HCT116 (cell line): ENCODE measurements around the gene CACNA2D3. TPM values are rescaled to one million over a fixed set of nuclear protein-coding genes. Genes with fewer than 3 reads are reported as not detected.

Experiments
- ATAC-seq: fragments of 200-7000 bp; cut with Tn5 transposase; 2 replicates; pipeline ENCODE4 v1.9.1; 2020; ENCODE audit warnings: mild to moderate bottlenecking, moderate library complexity
- BruUV-seq: library from RNA; stranded (reverse); fragments of 400-500 nt; replicated peaks from 2 replicates; lab custom pipeline; 2021; lab: Mats Ljungman, UMichigan
- CTCF ChIA-PET: fragments of 300-600 bp; sonication (Branson Sonifier 250); formaldehyde crosslinking; loops from one replicate; lab custom pipeline; 2021; ENCODE audit warnings: antibody characterized with exemption; lab: Charles Lee
- POLR2A ChIA-PET: fragments of 300-600, 350-600 bp; sonication (Branson Sonifier 250); formaldehyde crosslinking; loops from one replicate; lab custom pipeline; 2021; ENCODE audit warnings: antibody characterized with exemption; lab: Charles Lee
- RAD21 ChIA-PET, 2 experiments: fragments of 300-600 bp; sonication (Branson Sonifier 250); formaldehyde crosslinking; loops; one replicate each; lab custom pipeline; 2023; ENCODE audit warnings: low total read pairs in 2 of 2; ENCODE audit not compliant: uncharacterized antibody in 2 of 2, unreplicated experiment in 2 of 2, low non-redundant PET in 1 of 2; lab: Charles Lee
- DNase-seq: peaks from one replicate; pipeline ENCODE4 v3.0.0-alpha.2; 2010; ENCODE audit warnings: low read depth, low spot score
- H2AFZ ChIP-seq: fragments of 200-600 bp; shearing (Covaris generic), sonication (generic); 2 replicates; pipeline ENCODE4 v1.6.1; 2017; ENCODE audit warnings: low read depth, mixed run types, mixed read lengths, antibody characterized with exemption, low read length; ENCODE audit not compliant: poor library complexity, severe bottlenecking
- H3K27ac ChIP-seq: 2 replicates; pipeline ENCODE4 v1.5.1; 2012; ENCODE audit warnings: low read depth, low read length
- H3K27me3 ChIP-seq: fragments of 200-600 bp; sonication (generic); 2 replicates; pipeline ENCODE4 v1.6.1; 2016; ENCODE audit warnings: mixed run types, low read length, mixed read lengths; ENCODE audit not compliant: insufficient read depth
- H3K36me3 ChIP-seq, 2 experiments: fragments of 200-500 bp in 1 of 2; fragments of 200-600 bp in 1 of 2; sonication (Bioruptor generic) in 1 of 2; sonication (generic) in 1 of 2; 2 replicates each; pipeline versions ENCODE4 v1.5.1 to v1.6.1; 2014 to 2016; ENCODE audit warnings: low read length in 2 of 2, inconsistent platforms in 1 of 2, mixed read lengths in 1 of 2, mixed run types in 1 of 2; ENCODE audit not compliant: insufficient read depth in 2 of 2, control insufficient read depth in 1 of 2
- H3K4me1 ChIP-seq, 2 experiments: fragments of 200-600 bp in 1 of 2; sonication (generic) in 1 of 2; 2 replicates each; pipeline versions ENCODE4 v1.5.1 to v1.6.1; 2012 to 2017; ENCODE audit warnings: low read length in 2 of 2, inconsistent platforms in 1 of 2, mild to moderate bottlenecking in 1 of 2, mixed read lengths in 1 of 2, mixed run types in 1 of 2, moderate library complexity in 1 of 2; ENCODE audit not compliant: insufficient read depth in 2 of 2, control insufficient read depth in 1 of 2
- H3K4me2 ChIP-seq: fragments of 200-600 bp; sonication (generic); 2 replicates; pipeline ENCODE4 v1.6.1; 2017; ENCODE audit warnings: mixed run types, low read length, mixed read lengths
- H3K4me3 ChIP-seq, 2 experiments: fragments of 200-600 bp in 1 of 2; sonication (generic) in 1 of 2; replicated peaks in 1 of 2; 2 replicates each; pipeline ENCODE4 v1.5.1; 2011 to 2016; ENCODE audit warnings: low read length in 2 of 2, control low read depth in 1 of 2, low read depth in 1 of 2, mild to moderate bottlenecking in 1 of 2, mixed read lengths in 1 of 2, mixed run types in 1 of 2
- H3K79me2 ChIP-seq: fragments of 200-600 bp; sonication (generic); 2 replicates; pipeline ENCODE4 v1.6.1; 2017; ENCODE audit warnings: mild to moderate bottlenecking, mixed run types, low read length, moderate library complexity, mixed read lengths; ENCODE audit not compliant: insufficient read depth
- H3K9ac ChIP-seq: fragments of 200-600 bp; sonication (generic); 2 replicates; pipeline ENCODE4 v1.6.1; 2016; ENCODE audit warnings: low read length, mixed read lengths
- H3K9me2 ChIP-seq: fragments of 200-600 bp; sonication (generic), shearing (Covaris generic); 2 replicates; pipeline ENCODE4 v1.6.1; 2017; ENCODE audit warnings: mixed run types, mild to moderate bottlenecking, moderate library complexity; ENCODE audit not compliant: insufficient read depth
- H3K9me3 ChIP-seq, 2 experiments: fragments of 200-500 bp in 1 of 2; fragments of 200-600 bp in 1 of 2; sonication (Bioruptor generic) in 1 of 2; sonication (generic) in 1 of 2; 2 replicates each; pipeline ENCODE4 v1.6.1; 2014 to 2017; ENCODE audit warnings: low read length in 2 of 2, mixed read lengths in 2 of 2, inconsistent platforms in 1 of 2, low read depth in 1 of 2, mild to moderate bottlenecking in 1 of 2, mixed run types in 1 of 2, moderate library complexity in 1 of 2; ENCODE audit not compliant: control insufficient read depth in 1 of 2, insufficient read depth in 1 of 2
- H4K20me1 ChIP-seq: fragments of 200-600 bp; sonication (generic), shearing (Covaris generic); 2 replicates; pipeline ENCODE4 v1.6.1; 2017; ENCODE audit warnings: mixed run types, mild to moderate bottlenecking, moderate library complexity; ENCODE audit not compliant: insufficient read depth
- ATF3 ChIP-seq: IDR thresholded peaks from 2 replicates; pipeline ENCODE4 v1.6.1; 2012
- CBX3 ChIP-seq: IDR thresholded peaks from 2 replicates; pipeline ENCODE4 v1.6.1; 2012; ENCODE audit warnings: low read depth
- POLR2AphosphoS5 ChIP-seq: IDR thresholded peaks from 2 replicates; pipeline ENCODE4 v1.6.1; 2011; ENCODE audit warnings: mild to moderate bottlenecking, low read depth, low read length, moderate library complexity
- SP1 ChIP-seq: IDR thresholded peaks from 2 replicates; pipeline ENCODE4 v1.6.1; 2012; ENCODE audit warnings: low read depth
- ZBTB33 ChIP-seq: IDR thresholded peaks from 2 replicates; pipeline ENCODE4 v1.6.1; 2011; ENCODE audit warnings: mild to moderate bottlenecking, low read length, moderate library complexity; ENCODE audit not compliant: insufficient replicate concordance; ENCODE audit errors: extremely low read depth
- intact Hi-C: fragments of 100-400 bp; cut with micrococcal nuclease; formaldehyde crosslinking; loops from 2 replicates; pipeline ENCODE4 v1.10.0; 2022
- total RNA-seq: library from RNA; stranded (reverse); gene quantifications from one replicate; pipeline ENCODE4 v1.2.1, GENCODE V29; 2021; ENCODE audit not compliant: unreplicated experiment

The CACNA2D3 gene
- total RNA-seq, 1 experiment from 2014 or later = 0.20 TPM

GRCh38 chr3:54773271-54773670 is 650.9 kb downstream of the CACNA2D3 start:
- Histone ChIP-seq H3K9me3 (no peaks in the 10 kb centered on the region; a peak in 1 of 4 replicates), H3K9me2 (no peaks in the 10 kb centered on the region), H3K4me2 (no peak overlapping the region), H4K20me1 (no peaks in the 10 kb centered on the region), H3K27me3 (no peaks in the 10 kb centered on the region), H3K9ac (no peak overlapping the region), H3K4me1 (no peaks in the 10 kb centered on the region), H3K36me3 (no peaks in the 10 kb centered on the region), H3K79me2 (no peaks in the 10 kb centered on the region), H3K4me3 (no peak overlapping the region), H2AFZ (no peak overlapping the region), H3K27ac (no peak overlapping the region)
- BruUV-seq = no TSS peak
- TF ChIP-seq CBX3 = no peak
- intact Hi-C loops = no loop called here
- DNase-seq (no peak), ATAC-seq (no peak)
- CTCF ChIA-PET = no interaction called here
- RAD21 ChIA-PET = no interaction called here
- POLR2A ChIA-PET = no interaction called here

GRCh38 chr3:54776601-54777000 is 654.2 kb downstream of the CACNA2D3 start:
- RAD21 ChIA-PET = no interaction called here
- POLR2A ChIA-PET = no interaction called here
- no peaks in the 10 kb centered on the region for H3K27me3 ChIP-seq
- BruUV-seq = no TSS peak
- TF ChIP-seq ZBTB33 = no peak
- TF ChIP-seq CBX3 = no peak
- TF ChIP-seq ATF3 = no peak
- TF ChIP-seq POLR2AphosphoS5 = no peak
- no peak for TF ChIP-seq SP1
- CTCF ChIA-PET = no interaction called here
- H3K9ac ChIP-seq = no peak overlapping the region
- H3K4me3 ChIP-seq = no peak overlapping the region
- no peak overlapping the region for H2AFZ ChIP-seq
- no peak overlapping the region for H3K27ac ChIP-seq
- H3K36me3 ChIP-seq = no peaks in the 10 kb centered on the region
- no peaks in the 10 kb centered on the region for H3K9me2 ChIP-seq
- ATAC-seq (no peak), DNase-seq (no peak)
- no peaks in the 10 kb centered on the region for H4K20me1 ChIP-seq
- intact Hi-C loops = no loop called here
- H3K4me1 ChIP-seq = no peaks in the 10 kb centered on the region
- H3K79me2 ChIP-seq = no peaks in the 10 kb centered on the region
- H3K9me3 ChIP-seq = no peaks in the 10 kb centered on the region
- H3K4me2 ChIP-seq = no peak overlapping the region
